OCI-LY7 (cell line): ENCODE results near the gene SH3TC1. TPM values are rescaled to one million over a fixed set of nuclear protein-coding genes. Genes with fewer than 3 reads are reported as not detected.

Experiments
- BruUV-seq: library from RNA; stranded (reverse); fragments of 400-500 nt; replicated peaks from 2 replicates; lab custom pipeline; 2021; lab: Mats Ljungman, UMichigan
- CTCF ChIA-PET: fragments of 300-600 bp; sonication (Branson Sonifier 250); formaldehyde crosslinking; loops from one replicate; lab custom pipeline; 2022; ENCODE audit warnings: antibody characterized with exemption; ENCODE audit not compliant: unreplicated experiment; lab: Charles Lee
- POLR2A ChIA-PET: fragments of 300-600 bp; sonication (Branson Sonifier 250); formaldehyde crosslinking; loops from one replicate; lab custom pipeline; 2022; ENCODE audit warnings: antibody characterized with exemption; lab: Charles Lee
- DNase-seq: peaks from one replicate; pipeline ENCODE4 v3.0.0-alpha.2; 2015; ENCODE audit warnings: low spot score
- H2AFZ ChIP-seq: fragments of 200-600 bp; sonication (generic), shearing (Covaris generic); 2 replicates; pipeline ENCODE4 v1.6.1; 2014; ENCODE audit warnings: mild to moderate bottlenecking, antibody characterized with exemption, low read length, moderate library complexity
- H3K27ac ChIP-seq: fragments of 200-600 bp; sonication (generic); 2 replicates; pipeline ENCODE4 v1.5.1; 2014; ENCODE audit warnings: mixed run types, low read depth, mild to moderate bottlenecking, moderate library complexity, low read length, inconsistent platforms; ENCODE audit not compliant: poor library complexity, severe bottlenecking
- H3K36me3 ChIP-seq: fragments of 200-600 bp; sonication (generic); 2 replicates; pipeline ENCODE4 v1.6.1; 2014; ENCODE audit warnings: mild to moderate bottlenecking, antibody characterized with exemption, low read length, moderate library complexity, mixed read lengths; ENCODE audit not compliant: insufficient read depth
- H3K4me1 ChIP-seq: fragments of 200-600 bp; sonication (generic); 2 replicates; pipeline ENCODE4 v1.5.1; 2014; ENCODE audit warnings: mild to moderate bottlenecking, low read length; ENCODE audit not compliant: insufficient read depth, poor library complexity, severe bottlenecking
- H3K4me2 ChIP-seq: fragments of 200-600 bp; sonication (generic); 2 replicates; pipeline ENCODE4 v1.6.1; 2014; ENCODE audit warnings: mild to moderate bottlenecking, low read length
- H3K4me3 ChIP-seq: fragments of 200-600 bp; sonication (generic); 2 replicates; pipeline ENCODE4 v1.5.1; 2014; ENCODE audit warnings: mild to moderate bottlenecking, low read depth, low read length; ENCODE audit not compliant: poor library complexity, severe bottlenecking
- H3K79me2 ChIP-seq: fragments of 200-600 bp; sonication (generic); 2 replicates; pipeline ENCODE4 v1.6.1; 2016; ENCODE audit warnings: low read depth, mild to moderate bottlenecking, low read length, moderate library complexity, mixed read lengths; ENCODE audit not compliant: insufficient read depth
- H3K9me2 ChIP-seq: fragments of 200-600 bp; sonication (generic); 2 replicates; pipeline ENCODE4 v1.6.1; 2016; ENCODE audit warnings: mild to moderate bottlenecking, low read length, mixed read lengths; ENCODE audit not compliant: insufficient read depth
- H3K9me3 ChIP-seq: fragments of 200-600 bp; sonication (generic); 2 replicates; pipeline ENCODE4 v1.6.1; 2014; ENCODE audit warnings: mild to moderate bottlenecking, mixed run types, low read length, mixed read lengths
- H4K20me1 ChIP-seq: fragments of 200-600 bp; sonication (generic); 2 replicates; pipeline ENCODE4 v1.6.1; 2014; ENCODE audit warnings: mild to moderate bottlenecking, antibody characterized with exemption, low read length, moderate library complexity, mixed read lengths; ENCODE audit not compliant: insufficient read depth
- EZH2phosphoT487 ChIP-seq: fragments of 200-600 bp; sonication (generic); IDR thresholded peaks from 2 replicates; pipeline ENCODE4 v1.6.1; 2018; ENCODE audit warnings: low read depth, borderline replicate concordance, mild to moderate bottlenecking, mixed run types, antibody characterized with exemption, low read length, moderate library complexity, mixed read lengths
- intact Hi-C: fragments of 100-400 bp; cut with micrococcal nuclease; formaldehyde crosslinking; loops from one replicate; pipeline ENCODE4 v1.10.0; 2022; ENCODE audit not compliant: unreplicated experiment
- total RNA-seq, 2 experiments: library from RNA; depleted of rRNA in 1 of 2; stranded (reverse); fragments of >200 nt in 1 of 2; shearing (Covaris generic) in 1 of 2; gene quantifications; 2 replicates each; pipeline ENCODE4 v1.2.3, GENCODE V29; 2014 to 2022
- TF ChIP-seq, protein P1 (sequence below): fragments of 200-600 bp; sonication (generic); conservative IDR thresholded peaks from 2 replicates; pipeline ENCODE4 v1.5.1; 2014; ENCODE audit warnings: mild to moderate bottlenecking, antibody characterized with exemption, low read length, moderate library complexity, mixed read lengths

Gene SH3TC1
- total RNA-seq, 2 experiments from 2014 or later, result 17.5 to 42.4 TPM

DNA sequence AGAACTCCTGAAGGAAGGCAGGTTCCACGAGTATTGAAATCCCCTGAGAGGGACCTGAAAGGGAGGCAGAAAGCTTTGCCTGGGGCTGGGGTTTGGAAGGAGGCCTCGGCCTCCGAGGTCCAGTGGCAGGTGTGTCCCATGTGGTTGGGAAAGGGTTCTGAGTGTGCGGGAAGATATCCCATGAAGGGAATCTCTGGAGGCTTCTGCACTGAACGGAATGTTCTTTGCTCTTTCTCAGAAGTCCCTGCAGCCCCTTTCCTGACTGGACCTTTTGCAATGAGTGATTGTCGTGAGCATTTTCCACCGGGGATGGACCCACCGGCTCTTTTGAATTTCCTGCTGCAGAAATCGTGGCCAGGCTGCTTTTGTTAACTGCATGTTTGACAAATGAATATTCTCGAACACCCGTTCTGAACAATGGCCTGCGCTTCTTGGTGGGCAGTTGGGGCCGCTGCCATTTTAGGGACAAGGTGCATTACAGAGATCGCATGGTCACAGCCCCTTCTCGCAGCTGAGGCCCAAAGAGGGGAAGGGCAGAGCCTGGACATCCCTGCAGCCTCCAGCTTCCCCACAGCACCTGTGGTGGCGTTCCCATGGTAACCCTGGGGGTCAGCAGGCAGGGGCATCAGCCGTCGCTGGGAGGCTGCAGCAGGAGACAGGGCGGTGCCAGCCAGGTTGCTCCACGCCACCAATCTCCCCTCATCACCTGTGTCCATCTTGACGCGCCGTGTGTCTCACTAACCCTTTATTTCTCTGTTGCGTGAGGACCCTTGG lies 52.2 kb downstream of the SH3TC1 start:
- TF ChIP-seq, protein P1, sequence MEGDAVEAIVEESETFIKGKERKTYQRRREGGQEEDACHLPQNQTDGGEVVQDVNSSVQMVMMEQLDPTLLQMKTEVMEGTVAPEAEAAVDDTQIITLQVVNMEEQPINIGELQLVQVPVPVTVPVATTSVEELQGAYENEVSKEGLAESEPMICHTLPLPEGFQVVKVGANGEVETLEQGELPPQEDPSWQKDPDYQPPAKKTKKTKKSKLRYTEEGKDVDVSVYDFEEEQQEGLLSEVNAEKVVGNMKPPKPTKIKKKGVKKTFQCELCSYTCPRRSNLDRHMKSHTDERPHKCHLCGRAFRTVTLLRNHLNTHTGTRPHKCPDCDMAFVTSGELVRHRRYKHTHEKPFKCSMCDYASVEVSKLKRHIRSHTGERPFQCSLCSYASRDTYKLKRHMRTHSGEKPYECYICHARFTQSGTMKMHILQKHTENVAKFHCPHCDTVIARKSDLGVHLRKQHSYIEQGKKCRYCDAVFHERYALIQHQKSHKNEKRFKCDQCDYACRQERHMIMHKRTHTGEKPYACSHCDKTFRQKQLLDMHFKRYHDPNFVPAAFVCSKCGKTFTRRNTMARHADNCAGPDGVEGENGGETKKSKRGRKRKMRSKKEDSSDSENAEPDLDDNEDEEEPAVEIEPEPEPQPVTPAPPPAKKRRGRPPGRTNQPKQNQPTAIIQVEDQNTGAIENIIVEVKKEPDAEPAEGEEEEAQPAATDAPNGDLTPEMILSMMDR, result no peak
- TF ChIP-seq EZH2phosphoT487, result no peak
- intact Hi-C loops, result no loop called here

DNA sequence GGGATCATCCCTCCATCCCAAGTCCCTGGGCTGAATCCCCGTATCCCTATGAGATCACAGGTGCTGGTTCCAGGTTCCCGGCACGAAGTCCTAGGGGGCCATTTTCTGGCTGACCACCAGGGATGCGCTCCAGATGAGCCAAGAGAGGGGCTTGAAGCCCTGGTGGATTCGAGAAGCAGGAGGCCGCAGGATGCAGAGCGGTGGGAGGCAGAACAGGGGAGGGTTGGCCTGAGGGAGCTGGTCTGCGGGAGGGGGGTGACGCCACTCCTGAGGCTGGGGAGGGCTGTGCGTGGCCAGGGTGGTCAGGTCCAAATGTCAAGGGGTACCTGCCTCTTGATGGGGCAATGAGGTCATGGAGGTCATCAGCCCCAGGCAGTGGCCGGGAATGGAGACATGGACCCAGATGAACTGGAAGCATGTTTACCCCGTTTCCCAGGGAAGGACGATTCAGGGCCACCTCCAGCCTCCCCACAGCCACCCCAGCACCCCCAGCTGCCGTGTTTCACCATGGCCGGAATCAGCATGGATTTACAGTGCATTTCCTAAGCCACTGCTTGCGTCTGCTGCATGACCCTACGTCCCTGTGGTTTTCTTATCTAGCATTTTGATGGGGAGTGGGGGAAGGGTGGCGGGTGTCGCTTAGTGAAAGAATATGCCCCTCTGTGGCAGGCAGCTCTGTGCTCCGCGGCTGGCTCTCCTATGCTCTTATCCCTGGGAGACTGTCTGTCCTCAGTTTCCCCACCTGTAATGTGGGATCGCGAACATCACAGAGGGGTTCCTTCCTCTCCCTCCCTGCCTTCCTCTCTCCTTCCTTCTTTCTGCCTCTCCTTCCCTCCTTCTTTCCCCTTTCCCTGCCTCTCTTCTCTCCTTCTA lies 53.4 kb downstream of the SH3TC1 start:
- intact Hi-C loops, result no loop called here
- H2AFZ ChIP-seq, result no peak overlapping the region
- TF ChIP-seq, protein P1, result no peak
- TF ChIP-seq EZH2phosphoT487, result no peak
- H3K79me2 ChIP-seq, result no peaks in the 10 kb centered on the region
- no TSS peak for BruUV-seq
- no peaks in the 10 kb centered on the region for H3K4me1 ChIP-seq
- no peak for DNase-seq
- H3K4me3 ChIP-seq, result no peak overlapping the region
- ChIA-PET CTCF (no interaction called here), POLR2A (no interaction called here)
- H3K9me3 ChIP-seq, result no peaks in the 10 kb centered on the region
- H3K9me2 ChIP-seq, result no peaks in the 10 kb centered on the region
- H4K20me1 ChIP-seq, result no peaks in the 10 kb centered on the region
- no peak overlapping the region for H3K27ac ChIP-seq
- H3K4me2 ChIP-seq, result no peak overlapping the region
- no peaks in the 10 kb centered on the region for H3K36me3 ChIP-seq

More for the DNA sequence above, 52.2 kb downstream of the SH3TC1 start:
- Histone ChIP-seq H3K9me3 (no peaks in the 10 kb centered on the region), H3K9me2 (no peaks in the 10 kb centered on the region), H3K4me3 (no peak overlapping the region), H3K4me2 (no peak overlapping the region), H3K79me2 (no peaks in the 10 kb centered on the region), H3K27ac (no peak overlapping the region), H3K36me3 (no peaks in the 10 kb centered on the region), H4K20me1 (no peaks in the 10 kb centered on the region), H2AFZ (no peak overlapping the region), H3K4me1 (no peaks in the 10 kb centered on the region)
- no TSS peak for BruUV-seq
- CTCF ChIA-PET, result no interaction called here
- POLR2A ChIA-PET, result no interaction called here
- DNase-seq, result no peak
